Kidney epithelial cell (primary cell): ENCODE data around the gene MUC6. TPM values are rescaled to one million over a fixed set of nuclear protein-coding genes. Genes with fewer than 3 reads are reported as not detected.

Experiments
- DNase-seq: peaks from one replicate; pipeline ENCODE4 v3.0.0-alpha.2; 2010; ENCODE audit warnings: low read depth
- H3K27me3 ChIP-seq: 2 replicates; pipeline ENCODE4 v1.6.0; 2011; ENCODE audit warnings: low read length; ENCODE audit not compliant: control insufficient read depth, insufficient read depth
- H3K36me3 ChIP-seq: 2 replicates; pipeline ENCODE4 v1.5.1; 2011; ENCODE audit warnings: low read length; ENCODE audit not compliant: control insufficient read depth, insufficient read depth
- H3K4me3 ChIP-seq: 2 replicates; pipeline ENCODE4 v1.5.1; 2011; ENCODE audit warnings: low read depth, mild to moderate bottlenecking, control low read depth, low read length
- CTCF ChIP-seq: IDR thresholded peaks from 2 replicates; pipeline ENCODE4 v1.5.1; 2011; ENCODE audit warnings: mild to moderate bottlenecking, moderate library complexity, low read length, control low read depth, inconsistent platforms; ENCODE audit not compliant: insufficient read depth, poor library complexity, severe bottlenecking
- total RNA-seq: library from RNA; depleted of rRNA; stranded (reverse); fragments of >200 nt; gene quantifications from 2 replicates; pipeline ENCODE4 v1.2.3, GENCODE V29; 2015

MUC6 gene
- total RNA-seq, 1 donor from 2014 or later, result not detected

DNA sequence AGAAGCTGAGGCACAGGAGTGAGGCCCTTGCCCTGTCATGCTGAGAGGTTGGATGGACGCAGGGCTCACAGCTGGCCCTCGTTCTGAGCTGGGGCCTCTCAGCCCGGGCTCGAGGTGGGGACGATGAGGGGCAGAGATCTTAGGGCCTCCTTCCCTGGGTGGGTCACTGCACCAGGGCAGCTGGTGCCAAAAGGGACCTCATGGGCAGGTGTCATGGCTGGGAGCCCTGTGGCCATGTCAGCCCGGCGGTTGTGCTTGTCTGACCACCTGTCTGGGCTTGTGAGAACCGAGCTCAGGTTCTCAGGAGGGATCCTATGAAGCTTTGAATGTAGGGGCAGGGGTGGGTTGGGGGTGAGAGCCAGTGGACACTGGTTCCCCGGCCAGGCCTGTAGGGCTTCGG lies 1.8 kb upstream of the MUC6 start:
- H3K4me3 ChIP-seq, result no peak overlapping the region
- DNase-seq, result no peak
- TF ChIP-seq CTCF, result no peak
- H3K36me3 ChIP-seq, result no peaks in the 10 kb centered on the region
- peaks cover 21% of the 10 kb centered on the region for H3K27me3 ChIP-seq

GRCh38 chr11:1037506-1038055 lies 1.1 kb upstream of the MUC6 start:
- no peaks in the 10 kb centered on the region for H3K36me3 ChIP-seq
- peaks cover 21% of the 10 kb centered on the region for H3K27me3 ChIP-seq
- no peak for TF ChIP-seq CTCF
- DNase-seq, result no peak
- H3K4me3 ChIP-seq, result no peak overlapping the region

GRCh38 chr11:1036931-1037330 lies 413 bp upstream of the MUC6 start:
- H3K36me3 ChIP-seq, result no peaks in the 10 kb centered on the region
- DNase-seq, result no peak
- no peak for TF ChIP-seq CTCF
- peaks cover 21% of the 10 kb centered on the region for H3K27me3 ChIP-seq
- no peak overlapping the region for H3K4me3 ChIP-seq

DNA sequence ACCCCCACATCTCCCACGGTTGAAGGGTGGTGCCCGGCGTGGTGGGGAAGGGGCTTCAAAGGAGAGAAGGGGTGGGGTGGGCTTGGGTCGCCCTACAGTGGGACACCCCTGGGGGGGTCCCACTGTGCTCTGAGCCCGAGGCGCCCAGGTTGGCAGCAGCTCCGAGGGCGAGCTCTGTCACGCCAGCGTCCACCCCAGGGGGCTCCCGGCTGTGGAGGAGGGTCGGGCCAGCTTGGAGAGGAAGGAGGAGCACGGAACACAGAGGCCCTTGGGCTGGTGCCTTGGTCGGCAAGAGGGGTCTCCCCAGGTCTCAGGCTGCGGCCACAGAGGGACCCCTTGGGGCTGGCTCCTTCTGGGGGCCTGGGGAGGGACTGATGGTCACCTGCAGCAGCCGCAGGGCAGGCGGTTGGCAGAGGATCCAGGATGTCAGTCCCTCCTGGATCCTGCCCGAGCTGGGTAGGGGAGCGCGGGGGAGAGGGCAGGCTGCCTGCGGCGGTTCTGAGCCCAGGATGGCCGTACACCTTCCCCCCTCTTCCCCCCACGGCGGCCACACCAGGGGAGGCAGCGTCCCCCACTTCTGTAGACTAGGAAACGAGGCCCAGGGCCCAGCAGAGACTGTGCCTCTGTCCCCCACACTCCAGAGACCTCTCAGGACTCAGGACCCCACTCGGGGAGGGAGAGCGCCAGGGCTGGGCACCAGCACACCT lies 788 bp downstream of the MUC6 start:
- H3K36me3 ChIP-seq, result no peaks in the 10 kb centered on the region
- no peak for TF ChIP-seq CTCF
- peaks cover 21% of the 10 kb centered on the region for H3K27me3 ChIP-seq
- H3K4me3 ChIP-seq, result no peak overlapping the region
- no peak for DNase-seq

DNA sequence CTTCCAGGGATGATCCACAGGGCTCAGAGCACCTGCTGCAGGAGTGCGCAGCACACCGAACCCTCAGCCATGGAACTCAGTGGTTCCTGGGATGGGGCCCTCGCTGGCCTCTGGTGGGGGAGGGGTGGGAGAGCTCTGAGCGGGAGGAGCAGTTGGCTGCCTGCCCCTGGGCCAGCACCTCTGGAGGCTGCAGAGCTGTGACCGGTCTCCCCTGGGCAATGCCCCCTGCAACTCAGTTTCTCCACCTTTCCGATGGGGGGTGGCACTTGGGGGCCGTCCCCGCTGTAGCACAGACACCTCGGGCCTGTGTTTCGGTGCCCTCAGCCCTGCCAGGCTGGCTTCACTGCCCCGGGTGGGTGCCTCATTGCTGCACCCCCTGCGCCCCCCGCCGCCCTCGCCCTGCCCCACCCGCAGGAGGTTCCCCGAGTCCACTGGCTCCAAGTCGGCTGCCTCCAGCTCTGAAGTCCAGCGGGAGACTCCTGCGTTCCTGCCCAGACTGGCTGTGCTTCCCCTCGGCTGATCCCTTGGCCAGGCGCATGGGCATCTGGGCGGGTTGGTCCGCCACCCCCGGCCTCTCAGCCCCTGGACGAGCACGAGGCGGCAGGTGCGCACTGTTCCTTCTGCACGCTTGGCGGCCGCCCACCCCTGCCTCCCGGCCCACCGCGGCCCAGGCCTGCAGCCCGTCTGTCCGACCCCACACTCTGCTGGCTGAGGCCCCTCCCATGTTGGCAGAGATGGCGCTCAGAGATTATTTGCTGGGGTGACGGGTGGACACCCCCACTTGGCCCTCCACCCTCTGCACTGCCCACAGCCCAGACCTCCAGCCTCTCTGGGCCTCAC lies 1.8 kb downstream of the MUC6 start:
- DNase-seq, result no peak
- H3K4me3 ChIP-seq, result no peak overlapping the region
- H3K36me3 ChIP-seq, result no peaks in the 10 kb centered on the region
- H3K27me3 ChIP-seq, result peaks cover 23% of the 10 kb centered on the region
- no peak for TF ChIP-seq CTCF
